CD8-positive, alpha-beta memory T cell (primary cell): ENCODE measurements around the gene TCF20. TPM values are rescaled to one million over a fixed set of nuclear protein-coding genes. Genes with fewer than 3 reads are reported as not detected.
A peak's percentile ranks its signal among the peaks of the same experiment; 100 is the strongest.

Experiments used
- CTCF ChIA-PET: fragments of 350-600 bp; sonication (Branson Sonifier 250); formaldehyde crosslinking; loops from one replicate; lab custom pipeline; 2021; ENCODE audit warnings: antibody characterized with exemption; lab: Charles Lee
- POLR2A ChIA-PET: fragments of 350-600 bp; sonication (Branson Sonifier 250); formaldehyde crosslinking; loops from one replicate; lab custom pipeline; 2021; ENCODE audit warnings: antibody characterized with exemption; lab: Charles Lee
- DNase-seq, 5 donors: peaks; one replicate each; pipeline versions ENCODE4 v3.0.0 to v3.0.0-alpha.2; 2020 to 2022; ENCODE audit warnings: mixed read lengths in 1 of 5
- H3K27ac ChIP-seq: one replicate; pipeline ENCODE4 v1.7.0; 2013; ENCODE audit warnings: low read depth, mild to moderate bottlenecking, low read length, moderate library complexity
- H3K27me3 ChIP-seq: 2 replicates; pipeline ENCODE4 v1.7.0; 2013; ENCODE audit warnings: low read length, mild to moderate bottlenecking; ENCODE audit not compliant: insufficient read depth, poor library complexity, severe bottlenecking
- H3K36me3 ChIP-seq: 2 replicates; pipeline ENCODE4 v1.7.0; 2013; ENCODE audit warnings: mild to moderate bottlenecking, low read length, moderate library complexity; ENCODE audit not compliant: insufficient read depth
- H3K4me1 ChIP-seq: 2 replicates; pipeline ENCODE4 v1.7.0; 2013; ENCODE audit warnings: mild to moderate bottlenecking, low read length, moderate library complexity; ENCODE audit not compliant: insufficient read depth
- H3K4me3 ChIP-seq: 2 replicates; pipeline ENCODE4 v1.7.0; 2013; ENCODE audit warnings: mild to moderate bottlenecking, low read length
- H3K9me3 ChIP-seq: 2 replicates; pipeline ENCODE4 v1.7.0; 2013; ENCODE audit warnings: mild to moderate bottlenecking, low read length
- H3K27ac Mint-ChIP-seq, 8 donors: one replicate each; pipeline ENCODE4 v1.8.0; 2020 to 2021; ENCODE audit warnings: mixed read lengths in 8 of 8, mild to moderate bottlenecking in 6 of 8, inconsistent platforms in 3 of 8, moderate library complexity in 3 of 8
- H3K27me3 Mint-ChIP-seq, 2 donors: one replicate each; pipeline ENCODE4 v1.8.0; 2020 to 2021; ENCODE audit warnings: mixed read lengths in 2 of 2, mild to moderate bottlenecking in 1 of 2, moderate library complexity in 1 of 2
- H3K36me3 Mint-ChIP-seq, 3 donors: one replicate each; pipeline ENCODE4 v1.8.0; 2020 to 2021; ENCODE audit warnings: mixed read lengths in 3 of 3, inconsistent platforms in 1 of 3, mild to moderate bottlenecking in 1 of 3
- H3K4me1 Mint-ChIP-seq, 3 donors: one replicate each; pipeline ENCODE4 v1.8.0; 2020 to 2021; ENCODE audit warnings: mixed read lengths in 3 of 3, inconsistent platforms in 1 of 3, mild to moderate bottlenecking in 1 of 3
- H3K4me3 Mint-ChIP-seq, 7 donors: one replicate each; pipeline ENCODE4 v1.8.0; 2020 to 2021; ENCODE audit warnings: mixed read lengths in 7 of 7, mild to moderate bottlenecking in 6 of 7, moderate library complexity in 4 of 7, inconsistent platforms in 2 of 7
- H3K9me3 Mint-ChIP-seq, 5 donors: one replicate each; pipeline ENCODE4 v1.8.0; 2020 to 2022; ENCODE audit warnings: mixed read lengths in 5 of 5, mild to moderate bottlenecking in 3 of 5, moderate library complexity in 2 of 5, inconsistent platforms in 1 of 5
- polyA plus RNA-seq: library from polyadenylated mRNA; unstranded; fragments of 300-500 nt; fragmentation: Illumina TruSeq; gene quantifications from one replicate; pipeline ENCODE4 v1.2.3, GENCODE V29; 2021
- total RNA-seq, 2 experiments: library from RNA; stranded (reverse); gene quantifications; one replicate each; pipeline ENCODE4 v1.2.3, GENCODE V29; 2021

The TCF20 gene
- total and polyA plus RNA-seq, 3 experiments from 2014 or later: 3.3 to 68.2 (median 64.0) TPM

DNA sequence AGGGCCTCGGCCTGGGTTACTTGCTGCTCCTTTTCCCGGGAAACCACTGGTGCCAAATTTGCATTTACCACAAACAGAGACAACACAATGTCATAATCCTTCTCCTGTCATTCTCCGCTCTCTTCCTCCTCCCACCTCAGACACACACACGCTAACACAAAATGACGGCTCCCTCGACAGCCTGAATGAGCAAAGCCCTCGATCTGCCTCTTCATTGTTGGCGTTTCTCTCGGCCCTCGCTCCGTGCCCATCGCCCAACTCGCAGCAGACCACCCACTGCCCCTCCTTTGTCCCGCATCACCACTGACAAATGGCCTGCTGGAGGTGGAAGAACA, 12.5 kb upstream of the TCF20 start:
- no peaks in the 10 kb centered on the region for H3K9me3 Mint-ChIP-seq
- peak overlapping the region in 6 of 7 donors; percentile 41 to 75 (median 68) for H3K4me3 Mint-ChIP-seq
- no peak overlapping the region for H3K4me3 ChIP-seq
- H3K9me3 ChIP-seq: no peaks in the 10 kb centered on the region
- H3K27me3 Mint-ChIP-seq: peaks cover 5 to 20% of the 10 kb centered on the region in 2 donors
- peaks cover 38% of the 10 kb centered on the region for H3K4me1 ChIP-seq
- CTCF ChIA-PET: no interaction called here
- H3K36me3 ChIP-seq: no peaks in the 10 kb centered on the region
- DNase-seq: no peak
- peaks cover 24 to 43% (median 39%) of the 10 kb centered on the region in 3 donors for H3K4me1 Mint-ChIP-seq
- H3K36me3 Mint-ChIP-seq: no peaks in the 10 kb centered on the region
- peaks cover 4% of the 10 kb centered on the region for H3K27me3 ChIP-seq
- H3K27ac ChIP-seq: no peak overlapping the region
- peak overlapping the region in 4 of 8 donors; percentile 63 to 88 (median 71) for H3K27ac Mint-ChIP-seq
- POLR2A ChIA-PET: no interaction called here

DNA sequence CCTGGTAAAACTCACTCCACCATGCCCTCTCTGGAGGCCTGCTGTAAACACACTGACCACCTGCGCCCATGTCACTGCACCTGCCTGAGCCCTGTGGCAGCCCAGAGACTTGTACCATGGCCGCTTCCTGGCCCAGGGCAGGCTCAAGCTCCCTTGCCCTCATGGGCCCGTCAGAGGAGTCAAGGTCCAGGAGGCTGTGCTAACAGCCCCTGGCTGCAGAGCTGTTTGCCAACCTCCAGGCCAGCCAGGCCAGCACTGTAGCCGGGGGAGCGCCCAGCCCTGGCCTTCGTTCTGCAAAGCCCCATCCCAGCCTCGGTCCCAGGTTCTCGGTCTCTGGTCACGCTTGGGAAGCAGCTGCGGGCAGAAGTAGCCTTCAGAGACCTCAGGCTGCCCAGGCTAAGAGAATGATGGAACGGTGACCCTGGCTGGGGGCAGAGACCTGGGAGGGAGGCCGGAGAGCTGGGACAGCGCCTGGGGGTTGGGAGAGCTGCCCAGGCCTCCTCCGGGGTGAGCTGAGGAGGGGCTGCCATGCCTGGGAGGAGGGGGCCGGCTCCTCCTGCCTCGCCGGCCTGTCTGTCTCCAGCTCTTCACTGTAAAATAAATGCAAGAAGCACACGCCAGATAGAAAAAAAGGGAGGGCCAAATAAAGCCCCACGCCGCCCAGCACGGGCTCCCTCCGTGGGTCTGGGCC, 11.9 kb upstream of the TCF20 start:
- Mint-ChIP-seq H3K9me3 (no peaks in the 10 kb centered on the region), H3K27ac (peak overlapping the region in 1 of 8 donors; percentile 55), H3K4me3 (peak overlapping the region; percentile 34 to 75 (median 69)), H3K36me3 (no peaks in the 10 kb centered on the region), H3K27me3 (peaks cover 5 to 20% of the 10 kb centered on the region in 2 donors), H3K4me1 (peaks cover 24 to 40% (median 37%) of the 10 kb centered on the region in 3 donors)
- CTCF ChIA-PET: no interaction called here
- POLR2A ChIA-PET: no interaction called here
- Histone ChIP-seq H3K27me3 (peaks cover 4% of the 10 kb centered on the region), H3K9me3 (no peaks in the 10 kb centered on the region), H3K27ac (no peak overlapping the region), H3K4me3 (no peak overlapping the region), H3K36me3 (no peaks in the 10 kb centered on the region), H3K4me1 (peaks cover 38% of the 10 kb centered on the region)
- peak in 1 of 5 donors; percentile 45 for DNase-seq

GRCh38 chr22:42281706-42282251, 11.3 kb upstream of the TCF20 start:
- Mint-ChIP-seq H3K4me1 (peaks cover 22 to 34% (median 30%) of the 10 kb centered on the region in 3 donors), H3K27ac (peak overlapping the region in 3 of 8 donors; percentile 33 to 73 (median 55)), H3K4me3 (peak overlapping the region in 6 of 7 donors; percentile 23 to 74 (median 36)), H3K27me3 (peaks cover 8 to 20% of the 10 kb centered on the region in 2 donors), H3K36me3 (peaks cover 0 to 2% (median 0%) of the 10 kb centered on the region in 3 donors), H3K9me3 (no peaks in the 10 kb centered on the region)
- Histone ChIP-seq H3K9me3 (no peaks in the 10 kb centered on the region), H3K27me3 (peaks cover 4% of the 10 kb centered on the region), H3K27ac (no peak overlapping the region), H3K4me3 (no peak overlapping the region), H3K4me1 (peaks cover 35% of the 10 kb centered on the region), H3K36me3 (no peaks in the 10 kb centered on the region)
- POLR2A ChIA-PET: no interaction called here
- DNase-seq: no peak
- CTCF ChIA-PET: no interaction called here

DNA sequence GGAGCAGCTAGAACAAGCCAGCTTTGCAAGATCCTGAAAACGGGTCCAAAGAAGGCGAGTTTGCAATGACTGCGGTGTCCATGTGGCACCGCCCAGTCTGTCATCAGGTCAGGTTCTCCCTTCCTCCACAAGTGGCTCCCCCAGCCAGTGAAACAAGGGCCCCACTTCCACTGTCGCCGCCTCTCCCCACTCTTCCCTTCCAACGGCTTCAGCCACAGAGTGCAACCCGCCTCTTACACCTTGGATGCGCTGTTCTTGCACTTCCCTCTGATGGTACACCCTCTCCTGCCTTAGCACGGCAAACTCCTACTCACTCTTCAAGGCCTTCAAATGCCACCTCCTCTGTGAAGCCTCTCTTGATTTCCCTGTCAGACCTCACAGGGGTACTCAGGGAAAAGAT, 10.8 kb upstream of the TCF20 start:
- ChIA-PET POLR2A (no interaction called here), CTCF (interaction anchor here (0.9 kb wide), 1 partner anchor 32 kb away, joined by 3 read pairs; no protein-coding TSS in a partner anchor)
- H3K36me3 ChIP-seq: no peaks in the 10 kb centered on the region
- no peak overlapping the region for H3K27ac ChIP-seq
- Mint-ChIP-seq H3K36me3 (peaks cover 0 to 2% (median 0%) of the 10 kb centered on the region in 3 donors), H3K27me3 (peaks cover 8 to 20% of the 10 kb centered on the region in 2 donors), H3K27ac (peak overlapping the region in 1 of 8 donors; percentile 33), H3K4me1 (peaks cover 17 to 29% (median 25%) of the 10 kb centered on the region in 3 donors), H3K4me3 (no peak overlapping the region), H3K9me3 (no peaks in the 10 kb centered on the region)
- no peak overlapping the region for H3K4me3 ChIP-seq
- peaks cover 30% of the 10 kb centered on the region for H3K4me1 ChIP-seq
- DNase-seq: peak in 1 of 5 donors; percentile 11
- peaks cover 4% of the 10 kb centered on the region for H3K27me3 ChIP-seq
- no peaks in the 10 kb centered on the region for H3K9me3 ChIP-seq

DNA sequence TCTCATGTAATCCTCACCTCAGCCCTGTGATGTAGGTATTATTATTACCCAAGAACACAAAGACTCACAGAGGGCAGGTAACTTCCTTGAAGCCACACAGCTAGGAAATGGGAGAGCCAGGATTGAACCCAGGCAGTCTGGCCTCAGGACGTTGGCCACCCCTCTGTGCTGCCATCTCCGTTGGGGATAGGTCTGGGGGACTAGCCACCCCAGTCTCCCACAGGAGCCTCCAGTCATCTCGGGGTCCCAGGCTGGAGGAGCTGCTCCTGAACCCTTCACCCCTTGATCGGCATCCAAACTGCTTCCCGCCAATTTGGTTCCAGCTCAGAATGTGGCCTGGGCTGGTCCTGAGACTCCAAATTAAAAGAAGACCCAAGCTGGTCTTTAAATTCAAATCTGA, 10.4 kb upstream of the TCF20 start:
- ChIA-PET CTCF (interaction anchor here (0.9 kb wide), 1 partner anchor 32 kb away, joined by 3 read pairs; no protein-coding TSS in a partner anchor), POLR2A (no interaction called here)
- Histone ChIP-seq H3K27me3 (peaks cover 4% of the 10 kb centered on the region), H3K4me1 (peaks cover 25% of the 10 kb centered on the region), H3K27ac (no peak overlapping the region), H3K36me3 (no peaks in the 10 kb centered on the region), H3K9me3 (no peaks in the 10 kb centered on the region), H3K4me3 (no peak overlapping the region)
- Mint-ChIP-seq H3K36me3 (peaks cover 0 to 2% (median 0%) of the 10 kb centered on the region in 3 donors), H3K4me1 (peaks cover 13 to 24% (median 21%) of the 10 kb centered on the region in 3 donors), H3K4me3 (no peak overlapping the region), H3K27ac (peak overlapping the region in 1 of 8 donors; percentile 36), H3K9me3 (no peaks in the 10 kb centered on the region), H3K27me3 (peaks cover 8 to 20% of the 10 kb centered on the region in 2 donors)
- peak in 1 of 5 donors; percentile 10 for DNase-seq

GRCh38 chr22:42280140-42280539, 9.7 kb upstream of the TCF20 start:
- H3K4me1 ChIP-seq: peaks cover 19% of the 10 kb centered on the region
- H3K4me3 ChIP-seq: no peak overlapping the region
- no peak overlapping the region for H3K4me3 Mint-ChIP-seq
- no peaks in the 10 kb centered on the region for H3K9me3 Mint-ChIP-seq
- POLR2A ChIA-PET: no interaction called here
- DNase-seq: no peak
- no peak overlapping the region for H3K27ac Mint-ChIP-seq
- H3K27me3 Mint-ChIP-seq: peaks cover 9 to 20% of the 10 kb centered on the region in 2 donors
- H3K36me3 Mint-ChIP-seq: peaks cover 0 to 2% (median 0%) of the 10 kb centered on the region in 3 donors
- peaks cover 8 to 17% (median 14%) of the 10 kb centered on the region in 3 donors for H3K4me1 Mint-ChIP-seq
- peaks cover 4% of the 10 kb centered on the region for H3K27me3 ChIP-seq
- no peak overlapping the region for H3K27ac ChIP-seq
- no peaks in the 10 kb centered on the region for H3K36me3 ChIP-seq
- CTCF ChIA-PET: no interaction called here
- H3K9me3 ChIP-seq: no peaks in the 10 kb centered on the region

DNA sequence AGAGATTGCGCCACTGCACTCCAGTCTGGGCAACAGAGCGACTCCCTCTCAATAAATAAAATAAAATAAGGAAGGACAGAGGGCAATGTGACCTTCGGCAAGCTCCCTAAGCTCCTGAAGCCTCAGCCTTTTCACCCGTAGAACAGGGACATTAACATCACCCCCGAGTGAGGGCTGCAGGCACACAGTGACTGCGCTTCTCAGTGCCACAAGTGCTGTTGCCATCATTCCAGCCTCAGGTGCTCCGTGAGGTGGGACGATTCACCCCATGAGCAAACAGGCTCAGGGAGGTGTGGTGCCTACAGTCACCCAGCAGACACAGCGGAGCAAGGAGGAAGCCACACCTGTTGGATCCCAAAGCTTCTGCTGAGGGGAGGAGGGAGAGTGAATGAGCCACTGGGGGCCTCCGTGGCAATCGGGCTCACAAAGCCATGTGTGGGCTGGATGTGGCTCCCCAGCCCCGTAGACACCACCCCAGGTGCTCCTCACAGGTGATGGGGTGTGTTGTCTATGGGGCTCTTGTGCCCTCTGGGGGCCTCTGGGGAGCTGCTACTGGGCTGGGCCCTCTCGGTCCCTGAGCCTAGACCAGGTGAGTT, 9.1 kb upstream of the TCF20 start:
- Histone ChIP-seq H3K9me3 (no peaks in the 10 kb centered on the region), H3K4me3 (no peak overlapping the region), H3K27me3 (peaks cover 4% of the 10 kb centered on the region), H3K4me1 (peaks cover 13% of the 10 kb centered on the region), H3K36me3 (no peaks in the 10 kb centered on the region), H3K27ac (no peak overlapping the region)
- ChIA-PET POLR2A (no interaction called here), CTCF (no interaction called here)
- Mint-ChIP-seq H3K27me3 (peaks cover 9 to 20% of the 10 kb centered on the region in 2 donors), H3K4me3 (no peak overlapping the region), H3K4me1 (peaks cover 8 to 16% (median 13%) of the 10 kb centered on the region in 3 donors), H3K27ac (peak overlapping the region in 1 of 8 donors; percentile 17), H3K36me3 (peaks cover 0 to 2% (median 0%) of the 10 kb centered on the region in 3 donors), H3K9me3 (no peaks in the 10 kb centered on the region)
- no peak for DNase-seq
